AG08396 (cell line): ENCODE measurements around the gene TSPO2.

Source experiments
- DNase-seq: peaks from one replicate; pipeline ENCODE4 v3.0.0; 2012; ENCODE audit warnings: low spot score, mixed read lengths

TSPO2 gene

DNA sequence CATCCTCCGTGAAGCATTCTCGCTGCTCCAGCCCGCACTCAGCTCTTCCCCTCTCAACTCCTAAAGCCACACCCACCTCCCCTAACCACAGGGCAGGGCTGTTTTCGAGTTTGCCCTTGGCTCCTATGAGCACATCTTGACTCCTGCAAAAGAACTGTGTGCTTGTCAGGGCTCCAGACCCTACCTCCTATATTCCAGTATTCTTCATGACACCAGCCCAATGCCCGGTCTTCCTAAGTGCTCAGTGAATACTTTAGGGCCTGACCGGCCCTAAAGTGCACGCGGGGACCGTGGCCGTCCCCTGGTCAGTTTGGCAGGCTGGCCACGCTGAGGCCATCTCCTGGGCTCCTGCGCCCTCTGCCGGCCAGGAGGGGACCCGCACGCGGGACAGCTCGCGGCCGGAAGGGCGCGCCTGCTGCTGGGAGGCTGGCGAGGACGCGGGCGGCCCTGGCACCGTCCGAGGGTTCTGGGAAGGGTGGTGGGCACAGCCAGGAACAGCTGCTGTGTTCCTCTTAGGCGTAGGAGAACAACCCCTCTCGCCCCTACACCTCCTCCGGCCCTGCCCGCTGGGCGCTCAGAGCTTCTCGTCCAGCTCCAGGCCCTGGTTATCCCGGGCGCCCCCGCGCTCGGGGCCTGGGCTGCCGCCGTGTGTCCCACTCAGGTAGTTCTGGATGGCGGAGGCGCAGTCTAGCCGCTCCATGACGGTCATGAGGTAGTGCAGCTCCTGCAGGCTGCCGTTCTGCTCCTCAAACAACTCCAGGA, 14.3 kb upstream of the TSPO2 start:
- peak; percentile 93 for DNase-seq

DNA sequence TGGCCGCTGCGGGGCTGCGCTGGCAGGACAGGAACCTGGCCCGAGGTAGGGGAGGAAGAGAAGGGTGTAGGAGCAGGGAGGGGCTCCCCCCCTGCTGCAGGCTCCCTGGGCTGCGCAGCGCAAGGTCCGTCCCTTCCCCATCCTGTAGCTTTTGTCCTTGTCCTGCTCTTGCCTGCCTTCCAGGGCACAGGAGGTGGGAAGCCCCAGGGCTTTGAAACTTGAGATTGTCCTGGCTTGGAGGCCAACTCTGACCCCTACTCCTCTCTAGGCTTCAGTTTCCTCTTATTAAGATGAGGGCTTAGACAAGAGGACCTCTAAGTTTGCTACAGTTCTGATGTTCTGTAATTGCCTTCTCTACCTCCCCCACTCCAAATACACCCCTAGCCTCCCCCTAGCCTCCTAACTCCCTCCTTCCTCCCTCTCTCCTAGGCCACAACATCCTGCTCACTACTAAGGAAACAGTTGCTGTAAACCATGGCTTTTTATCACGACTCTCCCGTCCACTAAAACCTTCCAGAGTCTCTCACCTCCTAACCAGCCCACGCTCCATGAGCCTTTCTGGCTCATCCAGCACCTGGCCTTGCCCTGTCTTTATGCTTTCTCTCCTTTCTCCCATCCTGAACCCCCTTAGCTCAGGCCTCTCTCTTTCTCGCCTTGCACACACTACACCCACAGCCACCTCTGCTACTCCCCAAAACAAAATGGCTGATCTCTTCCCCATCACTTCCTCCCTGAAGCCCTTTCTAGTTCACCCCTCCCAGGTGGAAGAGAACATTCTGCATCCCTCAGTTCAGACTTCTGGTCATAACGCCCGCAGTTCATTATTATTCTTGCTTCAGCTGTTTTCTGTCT, 13.5 kb upstream of the TSPO2 start:
- no peak for DNase-seq

DNA sequence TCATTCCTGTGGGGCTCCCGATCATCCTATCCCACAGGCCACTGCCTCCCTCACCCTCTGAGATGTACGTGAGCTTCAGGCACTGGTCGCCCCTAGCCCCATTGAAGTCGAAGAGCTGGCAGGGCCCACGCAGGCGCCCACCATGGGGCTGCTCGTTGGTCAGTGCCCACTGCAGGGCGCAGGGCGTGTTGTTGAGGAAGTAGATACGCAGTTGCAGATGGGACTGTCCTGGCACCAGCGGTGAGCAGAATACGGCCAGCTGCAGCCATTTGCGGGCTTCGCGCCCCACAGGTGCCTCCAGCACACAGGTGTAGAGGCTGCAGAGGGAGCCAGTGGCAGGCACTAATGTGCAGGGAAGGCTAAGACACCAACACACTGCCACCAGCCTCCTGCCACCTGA, 9.4 kb upstream of the TSPO2 start:
- DNase-seq = no peak

DNA sequence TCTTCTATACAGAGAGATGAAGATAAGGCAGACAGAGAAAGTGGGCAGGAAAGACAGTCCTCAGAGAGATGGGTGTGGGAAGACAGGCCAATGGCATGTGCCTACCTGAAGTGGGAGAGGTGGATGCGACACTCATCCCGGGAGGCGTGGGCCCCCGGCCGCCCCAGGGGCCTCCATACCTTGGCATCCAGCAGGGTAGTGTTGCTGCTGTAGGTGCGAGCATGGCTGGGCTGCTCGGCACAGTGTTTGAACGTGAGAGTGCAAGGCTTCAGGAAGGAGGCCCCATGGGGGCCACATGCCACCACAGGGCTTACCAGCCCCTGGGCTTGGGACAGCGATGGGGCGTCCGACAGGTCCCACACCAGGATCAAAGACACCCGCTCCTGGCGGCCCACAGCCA, 8.5 kb upstream of the TSPO2 start:
- DNase-seq = no peak

DNA sequence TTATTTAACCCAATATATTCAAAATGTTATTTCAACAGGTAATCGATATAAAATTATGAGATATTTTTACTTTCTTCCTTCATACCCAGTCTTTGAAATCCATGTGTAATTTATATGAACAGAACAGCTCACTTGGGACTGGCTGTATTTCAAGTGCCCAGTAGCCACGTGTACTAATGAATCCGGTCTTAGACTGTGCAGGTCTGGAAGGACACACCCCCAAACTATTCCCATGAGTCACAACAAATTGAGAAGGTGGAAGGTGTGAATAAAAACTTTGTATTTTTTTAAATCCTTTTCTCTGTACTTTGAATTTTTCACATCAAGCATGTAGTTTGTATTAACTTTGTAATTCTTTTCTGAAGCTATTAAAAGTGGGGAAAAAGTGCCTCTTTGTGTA, 6.1 kb upstream of the TSPO2 start:
- DNase-seq = no peak

DNA sequence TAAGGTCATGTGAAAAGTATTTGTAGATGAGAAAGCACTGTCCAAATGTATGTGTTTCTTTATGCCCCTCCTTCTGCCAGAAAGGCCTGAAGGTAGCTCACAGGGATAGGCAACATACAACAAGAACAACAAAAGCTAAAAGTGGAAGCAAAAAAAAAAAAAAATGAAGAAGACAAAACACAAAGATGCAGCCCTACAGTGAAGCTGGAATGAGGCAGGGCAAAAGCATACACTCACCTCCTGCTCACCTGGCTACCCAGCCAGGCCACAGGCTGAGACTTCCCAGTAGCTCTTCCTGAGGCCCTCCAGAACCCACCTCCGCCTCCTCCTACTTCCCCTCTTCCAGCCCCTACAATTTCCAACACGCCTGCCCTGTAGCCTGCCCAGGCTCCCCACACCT, 5.7 kb upstream of the TSPO2 start:
- no peak for DNase-seq

DNA sequence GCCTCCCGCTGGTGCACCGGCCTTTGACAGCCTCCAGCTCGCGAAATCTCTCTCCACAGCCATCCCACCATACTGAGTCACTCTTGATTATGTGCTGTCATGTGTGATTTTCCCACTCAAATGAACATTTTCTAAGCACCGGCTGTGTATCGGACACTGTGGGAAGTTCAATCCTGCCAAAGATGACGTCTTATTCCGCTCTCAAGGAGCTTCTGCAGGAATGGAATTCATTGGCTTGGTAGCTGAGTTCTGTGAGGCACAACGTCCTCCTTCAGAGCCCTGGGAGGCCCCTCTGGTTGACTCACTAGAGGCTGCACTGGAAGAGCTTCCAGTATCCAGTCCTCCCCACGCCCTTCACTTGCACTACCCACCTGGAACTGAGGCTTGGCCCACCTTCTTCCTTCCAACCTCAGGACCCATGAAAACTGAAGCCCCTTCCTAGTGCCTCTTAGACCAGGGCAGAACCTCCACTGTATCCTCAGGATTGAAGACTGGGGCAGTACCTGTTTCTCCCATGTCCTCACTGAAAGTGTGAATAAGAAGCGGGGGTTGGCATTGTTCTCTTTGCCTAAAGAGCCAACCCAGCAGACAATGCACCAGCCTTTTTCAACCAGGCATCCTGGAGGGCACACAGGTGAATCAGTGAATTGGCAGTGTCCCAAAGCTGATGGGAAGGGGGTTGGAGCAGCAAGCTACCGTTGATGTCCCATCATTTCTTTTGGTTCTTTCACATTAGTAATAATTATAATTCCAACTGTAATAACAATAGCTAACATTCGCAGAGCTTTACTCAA, 5.0 kb upstream of the TSPO2 start:
- DNase-seq = no peak

DNA sequence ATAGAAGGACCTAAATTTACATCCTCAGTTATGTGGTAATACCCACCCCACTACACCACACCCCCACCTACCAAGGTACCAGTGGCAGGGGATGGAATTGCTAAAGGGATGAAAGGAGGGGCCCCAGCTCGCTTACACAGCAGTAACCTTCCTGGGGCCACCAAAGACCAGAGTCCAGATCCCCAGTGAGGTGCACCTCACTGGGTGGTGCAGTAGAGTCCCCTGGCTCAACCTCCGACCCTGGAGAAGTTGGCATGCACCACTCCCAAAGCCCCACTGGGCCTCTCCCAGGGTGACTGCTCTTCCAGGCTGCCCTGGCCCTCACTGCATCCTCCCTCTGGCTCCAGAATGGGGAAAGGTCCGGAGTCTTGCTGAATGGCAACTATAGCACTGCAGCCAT, 4.1 kb upstream of the TSPO2 start:
- no peak for DNase-seq

DNA sequence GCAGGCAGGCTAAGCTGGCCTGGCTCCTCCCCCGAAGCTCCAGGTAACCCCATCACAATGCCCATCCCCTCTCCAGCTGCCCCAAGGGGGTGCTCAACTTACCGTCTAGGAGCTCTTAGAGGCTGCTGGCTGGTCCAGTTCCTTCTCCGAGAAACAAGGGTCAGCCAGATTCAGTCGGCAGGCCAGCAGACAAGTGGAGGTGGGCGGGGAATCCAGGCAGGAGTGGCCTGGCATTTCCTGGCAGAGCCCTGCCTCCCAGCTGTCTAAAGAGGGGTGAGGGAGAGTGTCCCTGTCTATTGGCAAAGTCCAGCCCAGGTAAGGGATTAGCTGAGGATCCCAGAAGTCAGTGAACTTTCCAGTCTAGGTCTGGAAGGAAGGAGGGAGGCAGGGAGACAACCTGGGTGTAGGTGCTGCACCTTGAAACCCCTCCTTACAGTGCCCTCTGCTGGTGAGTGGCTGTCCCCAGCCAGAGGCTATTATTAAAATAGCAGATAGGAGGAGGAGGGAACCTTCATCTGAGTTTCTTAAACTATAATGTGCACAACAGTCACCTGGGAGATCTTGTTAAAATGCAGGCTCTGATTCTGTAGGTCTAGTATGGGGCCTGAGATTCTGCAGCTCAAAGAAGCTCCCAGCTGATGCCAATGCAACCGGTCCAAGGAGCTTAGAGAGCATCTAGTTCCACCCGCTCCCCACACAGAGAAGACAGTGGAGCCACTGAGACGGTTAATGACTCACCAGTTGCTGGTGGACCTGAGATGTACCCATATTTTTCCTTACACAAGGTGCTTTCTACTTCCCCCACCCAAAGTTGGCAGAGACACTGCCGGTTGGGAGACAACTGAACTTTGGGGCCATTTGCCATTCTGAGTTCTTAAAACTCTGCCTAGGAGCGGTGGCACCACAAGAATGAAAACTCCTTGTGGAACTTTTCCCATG, 2.9 kb upstream of the TSPO2 start, which contains the start of gene UNC5CL:
Gene UNC5CL, minus strand, starts transcription at position 162 of the 939 bp plus-strand sequence. CDS start 4,147 bp downstream, outside the sequence.
- peak; percentile 44 for DNase-seq

DNA sequence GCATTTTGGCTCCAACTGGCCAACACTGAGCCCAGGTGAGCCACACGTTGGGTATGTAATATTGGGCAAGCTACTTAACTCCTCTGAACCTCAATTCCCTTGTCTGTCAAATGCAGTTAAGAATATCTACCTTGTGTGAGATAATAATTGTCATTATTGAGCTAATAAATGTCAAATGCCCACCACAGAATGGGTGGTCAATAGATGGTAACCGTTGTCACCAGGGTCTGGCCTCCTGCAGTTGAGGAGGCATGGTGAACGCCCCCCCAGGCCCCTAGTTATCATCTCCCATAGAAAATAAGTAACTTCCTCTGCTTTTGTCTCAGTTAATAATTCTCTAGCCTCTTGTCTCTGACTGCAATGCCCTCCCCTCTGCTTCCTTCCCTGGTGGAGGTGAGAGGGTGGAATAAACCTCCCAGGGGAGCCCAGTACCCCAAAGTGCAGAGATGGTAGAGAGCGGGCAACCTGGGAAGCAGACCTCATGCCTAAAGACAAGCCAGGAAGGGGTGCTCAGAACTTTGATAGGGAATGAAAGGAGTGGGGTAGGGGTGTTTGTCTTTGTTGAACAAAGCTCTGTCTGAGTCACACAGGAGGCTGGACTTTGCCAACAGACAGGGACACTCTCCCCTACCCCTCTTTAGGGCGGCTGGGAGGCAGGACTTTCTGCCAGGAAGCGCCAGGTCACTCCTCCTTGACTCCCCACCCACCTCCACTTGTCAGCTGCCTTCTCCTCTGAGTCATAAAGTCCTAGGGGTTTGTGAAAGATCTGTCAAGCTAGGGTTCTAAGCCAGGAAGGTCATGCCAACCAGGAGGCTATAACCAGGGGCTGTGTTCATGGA, 1.9 kb upstream of the TSPO2 start:
- no peak for DNase-seq

DNA sequence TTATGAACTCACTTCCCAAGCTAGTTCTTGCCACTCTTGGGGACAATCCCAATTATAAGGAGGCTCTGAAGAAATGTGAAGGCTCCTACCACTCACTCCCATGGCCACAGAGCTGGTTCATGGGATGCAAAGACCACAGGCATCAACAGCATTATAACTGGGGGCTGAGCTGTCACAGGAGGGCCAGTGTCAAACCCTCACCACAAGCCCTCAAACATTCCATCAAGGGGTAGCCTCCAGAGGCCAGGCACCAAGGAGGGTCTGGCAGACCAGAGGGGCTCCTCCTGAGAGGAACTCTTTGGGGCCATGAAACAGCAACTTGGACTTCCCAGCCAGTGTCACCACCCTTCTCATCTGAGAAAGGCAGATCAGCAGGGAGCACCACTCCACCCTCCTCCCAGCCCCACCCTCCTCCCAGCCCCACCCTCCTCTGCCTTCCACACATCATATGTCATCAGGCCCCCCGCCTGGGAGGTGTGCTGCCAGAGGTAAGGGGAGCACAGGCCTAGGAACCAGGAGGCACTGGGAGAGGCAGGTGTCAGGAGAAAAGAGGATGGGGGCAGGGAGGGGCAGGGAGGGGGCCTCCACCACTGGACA, 1.2 kb upstream of the TSPO2 start:
- no peak for DNase-seq

DNA sequence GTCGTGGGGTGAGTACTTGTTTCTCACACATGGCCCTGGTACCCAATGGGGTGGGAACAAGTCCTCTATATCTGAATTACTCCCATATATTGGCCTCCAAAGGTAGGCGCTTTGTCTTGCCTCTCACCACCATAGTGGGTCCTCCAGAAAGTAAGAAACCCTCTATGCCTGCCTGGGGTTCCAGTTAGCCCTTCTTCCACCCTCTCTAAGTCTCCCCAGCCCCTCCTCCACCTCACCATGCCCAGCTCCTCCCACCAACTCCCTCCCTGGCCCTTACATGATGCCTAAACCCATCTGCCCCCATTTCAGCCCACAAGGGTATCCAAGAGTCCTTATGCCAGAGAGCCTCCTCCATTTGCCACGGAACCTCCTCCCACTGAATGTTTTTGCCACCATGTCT, 884 bp downstream of the TSPO2 start:
- no peak for DNase-seq

DNA sequence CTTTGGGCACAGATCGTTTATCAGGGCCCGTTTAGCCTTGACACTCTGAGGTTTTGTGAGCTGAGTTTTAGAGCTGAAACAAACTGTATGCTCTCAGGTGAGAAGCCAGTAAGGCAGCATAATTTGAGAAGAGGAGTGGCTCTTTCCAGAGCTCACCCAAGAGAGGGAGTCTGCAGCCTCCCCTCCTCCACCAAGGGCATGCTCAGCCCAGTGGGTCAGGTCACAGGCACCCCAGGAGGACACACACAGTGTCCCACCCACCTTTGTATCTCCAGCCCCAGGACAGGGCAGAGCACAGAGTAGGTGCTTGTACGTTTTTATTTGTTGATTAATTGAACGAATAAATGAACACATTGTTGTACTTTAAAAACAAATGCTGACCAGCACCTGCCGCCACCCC, 3.4 kb downstream of the TSPO2 start:
- no peak for DNase-seq

DNA sequence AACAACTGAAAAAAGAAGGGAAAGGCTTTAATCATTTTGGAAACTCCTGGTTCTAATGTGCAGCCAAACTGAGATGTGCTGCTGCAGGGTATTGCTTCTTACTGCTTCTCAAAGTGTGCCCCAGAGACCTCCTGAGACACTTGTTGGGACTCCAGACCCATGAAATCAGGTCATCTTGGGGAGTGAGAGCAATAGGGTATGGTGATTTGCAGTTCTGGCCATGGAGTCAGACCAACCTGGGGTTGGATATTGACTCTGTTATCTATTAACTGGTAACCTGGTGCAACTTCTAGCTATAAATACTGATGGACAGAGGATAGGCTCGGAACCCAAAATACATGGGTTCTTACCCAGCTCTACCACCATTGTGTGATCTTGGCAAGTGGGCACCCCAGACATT, 3.8 kb downstream of the TSPO2 start:
- no peak for DNase-seq

DNA sequence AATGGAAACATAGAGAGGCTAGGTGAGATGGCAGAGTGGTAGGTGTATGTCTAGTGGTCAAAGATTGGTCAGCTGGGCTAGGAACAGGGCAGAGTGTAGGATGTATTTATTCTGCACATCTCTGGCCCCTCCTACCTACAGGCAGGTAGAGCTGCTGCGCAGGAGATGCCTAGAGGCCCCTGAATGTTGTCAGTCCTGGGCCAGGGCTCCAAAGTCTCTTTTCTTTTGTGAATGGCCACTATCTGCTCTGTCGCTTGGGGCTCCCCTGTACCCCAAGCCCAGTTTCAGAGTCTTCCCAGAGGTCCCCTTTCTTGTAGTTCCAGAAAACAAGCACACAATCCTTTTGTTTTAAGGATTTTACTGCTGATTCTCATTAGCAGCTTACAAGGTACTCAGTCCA, 5.0 kb downstream of the TSPO2 start:
- no peak for DNase-seq

DNA sequence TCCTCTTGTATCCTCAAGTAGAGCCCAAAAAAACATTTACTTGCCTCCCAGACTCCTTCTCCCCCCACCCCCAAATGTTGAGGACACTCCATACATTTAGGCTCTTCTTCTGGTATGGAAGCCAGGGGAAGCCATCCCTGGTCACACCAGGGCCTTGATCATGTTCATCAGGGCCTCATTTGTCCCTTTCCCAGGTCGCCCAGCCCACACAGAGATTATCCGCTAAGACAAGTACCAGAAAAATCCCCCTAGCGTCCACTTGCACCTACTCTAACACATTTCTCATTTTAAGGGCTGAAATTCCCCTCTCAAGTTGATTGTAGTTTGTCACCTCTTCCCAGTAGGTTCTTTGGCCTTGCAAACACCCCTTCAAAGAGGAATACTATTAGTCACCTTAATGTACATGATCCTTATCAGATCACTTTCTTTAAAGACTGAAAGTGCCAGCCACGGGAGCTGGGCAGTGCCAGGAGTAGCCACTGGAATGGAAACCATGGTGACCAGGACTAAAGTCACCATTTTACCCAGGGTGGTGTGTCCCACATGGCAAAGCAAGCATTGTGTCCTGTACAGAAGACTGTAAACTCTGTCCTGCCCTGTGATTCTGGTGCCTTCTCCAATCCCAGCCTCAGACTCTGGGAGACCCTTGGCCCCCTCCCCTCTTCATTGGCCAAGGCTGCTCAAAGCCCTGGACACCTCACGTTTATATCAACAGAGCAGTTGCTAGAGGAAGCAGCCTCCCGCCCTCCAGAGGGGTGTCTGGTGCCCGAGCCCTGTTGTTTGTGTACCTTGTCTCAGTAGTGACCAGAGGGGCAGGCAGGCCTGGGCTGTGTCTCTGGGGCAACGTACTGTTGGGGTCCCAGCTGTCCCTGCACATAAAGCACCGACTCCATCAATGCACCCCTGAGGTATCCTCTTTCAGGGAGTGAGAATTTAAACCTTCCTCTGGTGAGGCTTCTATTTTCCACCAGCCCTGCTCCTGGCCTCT, 5.8 kb downstream of the TSPO2 start:
- DNase-seq = no peak

DNA sequence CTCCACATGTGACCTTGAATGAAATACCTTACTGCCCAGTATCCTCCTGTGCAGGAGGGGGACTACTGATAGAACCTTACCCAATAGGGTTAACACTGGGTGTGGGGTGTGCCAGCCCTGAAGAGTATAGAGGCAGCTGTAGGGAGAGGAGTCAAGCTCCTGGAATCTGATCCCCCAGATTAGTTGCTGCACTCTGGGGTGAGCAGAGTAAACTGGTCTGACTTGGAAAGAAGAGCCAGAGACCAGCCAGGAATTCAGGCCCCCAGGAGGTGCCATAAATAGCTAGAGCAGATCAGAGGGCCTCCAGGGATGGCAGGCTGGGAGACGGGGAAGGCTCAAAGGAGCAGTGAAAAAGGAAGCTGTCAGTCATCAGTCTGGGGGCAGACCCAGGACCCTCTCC, 7.3 kb downstream of the TSPO2 start:
- no peak for DNase-seq

DNA sequence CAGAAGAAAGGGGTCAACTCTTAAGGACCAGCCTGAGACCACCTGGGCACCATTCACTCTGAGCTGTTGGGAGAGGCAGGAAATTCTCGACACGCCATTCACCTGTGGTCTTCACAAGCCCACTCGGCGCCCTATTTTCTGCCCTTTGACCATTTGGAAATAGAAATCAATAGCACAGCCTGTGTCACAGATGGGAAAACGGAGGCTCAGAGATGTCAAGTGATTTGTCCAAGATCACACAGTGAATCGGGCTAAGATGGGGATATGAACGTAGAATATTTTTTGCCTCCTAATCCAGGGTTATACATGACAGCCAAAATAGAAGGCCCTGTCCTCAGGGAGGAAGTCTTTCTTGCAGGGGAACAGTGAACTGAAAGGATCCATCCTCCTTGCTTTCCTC, 7.7 kb downstream of the TSPO2 start:
- no peak for DNase-seq

DNA sequence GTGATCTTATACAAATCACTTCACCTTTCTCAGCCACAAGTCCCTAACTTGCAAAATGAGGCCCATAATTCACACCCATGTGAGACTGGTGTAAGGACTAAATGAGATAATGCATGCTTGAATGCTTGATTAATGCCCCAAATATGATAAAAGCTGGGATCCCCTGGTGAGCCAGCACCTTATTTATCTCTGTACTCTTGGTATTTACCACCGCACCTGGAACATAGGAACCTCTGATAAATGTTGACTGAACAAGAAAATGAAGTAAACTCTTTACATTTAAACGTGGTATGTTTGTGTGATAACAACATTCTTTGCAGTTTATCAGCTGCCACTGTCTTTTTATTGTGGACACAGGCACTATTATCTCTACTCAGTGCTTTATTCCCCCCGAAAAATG, 8.3 kb downstream of the TSPO2 start:
- no peak for DNase-seq
